ENCODE measurements around the gene ENKD1.
"Not testable (repeated sequence)": the region's sequence is repeated elsewhere in the genome, so short reads cannot be mapped to it uniquely, and the experiment has no call there.

ENKD1 gene

GRCh38 chr16:67666559-67667452 lies at the start of gene ENKD1, which contains the start of gene C16orf86:
ENKD1 (minus strand) TSS chr16:67666750; CDS start chr16:67666442, 308 bp downstream.
C16orf86 (plus strand) TSS chr16:67666814; CDS start chr16:67666971, 157 bp downstream.
- peak; percentile 60 to 63 for DNase-seq (ENCODE audit: low read depth in 2 of 2)

GRCh38 chr16:67716097-67716496 lies 49.5 kb upstream of the ENKD1 start:
- DNase-seq (ENCODE audit: low read depth in 2 of 2), result no peak

GRCh38 chr16:67714522-67714921 lies 48.0 kb upstream of the ENKD1 start:
- no peak for DNase-seq (ENCODE audit: low read depth in 2 of 2)

- no peak for DNase-seq (ENCODE audit: low read depth in 2 of 2)
These were observed 47.2 kb upstream of the ENKD1 start for GRCh38 chr16:67713647-67714273.

- no peak for DNase-seq (ENCODE audit: low read depth in 2 of 2)
These were observed 44.1 kb upstream of the ENKD1 start for GRCh38 chr16:67710607-67711006.

GRCh38 chr16:67709050-67709449 lies 42.5 kb upstream of the ENKD1 start:
- no peak for DNase-seq (ENCODE audit: low read depth in 2 of 2)

- DNase-seq (ENCODE audit: low read depth in 2 of 2), result no peak
These were observed 41.8 kb upstream of the ENKD1 start for GRCh38 chr16:67708368-67708771.

GRCh38 chr16:67707790-67708189 lies 41.2 kb upstream of the ENKD1 start:
- no peak for DNase-seq (ENCODE audit: low read depth in 2 of 2)

- no peak for DNase-seq (ENCODE audit: low read depth in 2 of 2)
These were observed 40.7 kb upstream of the ENKD1 start for GRCh38 chr16:67707210-67707609.

GRCh38 chr16:67704110-67704509 lies 37.6 kb upstream of the ENKD1 start:
- no peak for DNase-seq (ENCODE audit: low read depth in 2 of 2)

- no peak for DNase-seq (ENCODE audit: low read depth in 2 of 2)
These were observed 37.1 kb upstream of the ENKD1 start for GRCh38 chr16:67703626-67704025.

GRCh38 chr16:67702130-67702529 lies 35.6 kb upstream of the ENKD1 start:
- DNase-seq (ENCODE audit: low read depth in 2 of 2), result no peak

- DNase-seq (ENCODE audit: low read depth in 2 of 2), result no peak
These were observed 34.9 kb upstream of the ENKD1 start for GRCh38 chr16:67701420-67701819.

- no peak for DNase-seq (ENCODE audit: low read depth in 2 of 2)
These were observed 32.7 kb upstream of the ENKD1 start for GRCh38 chr16:67699265-67699664.

- DNase-seq (ENCODE audit: low read depth in 2 of 2), result no peak
These were observed 31.1 kb upstream of the ENKD1 start for GRCh38 chr16:67697422-67698185.

GRCh38 chr16:67694611-67695010 lies 28.1 kb upstream of the ENKD1 start:
- no peak for DNase-seq (ENCODE audit: low read depth in 2 of 2)

GRCh38 chr16:67693517-67694285 lies 27.2 kb upstream of the ENKD1 start:
- DNase-seq (ENCODE audit: low read depth in 2 of 2), result not testable (repeated sequence)

GRCh38 chr16:67685388-67686112 lies 19.0 kb upstream of the ENKD1 start:
- DNase-seq (ENCODE audit: low read depth in 2 of 2), result no peak

- DNase-seq (ENCODE audit: low read depth in 2 of 2), result no peak
These were observed 17.2 kb upstream of the ENKD1 start for GRCh38 chr16:67683767-67684166.

GRCh38 chr16:67679935-67680897 lies 13.7 kb upstream of the ENKD1 start:
- DNase-seq (ENCODE audit: low read depth in 2 of 2), result no peak

Data from stimulated activated CD8-positive, alpha-beta memory T cell treated with anti-CD3 and anti-CD28 coated beads, Interleukin-15, amount 100 ng/mL, for 4 hours (primary cell).